ENCODE measurements around the gene SLC35F1.

DNA sequence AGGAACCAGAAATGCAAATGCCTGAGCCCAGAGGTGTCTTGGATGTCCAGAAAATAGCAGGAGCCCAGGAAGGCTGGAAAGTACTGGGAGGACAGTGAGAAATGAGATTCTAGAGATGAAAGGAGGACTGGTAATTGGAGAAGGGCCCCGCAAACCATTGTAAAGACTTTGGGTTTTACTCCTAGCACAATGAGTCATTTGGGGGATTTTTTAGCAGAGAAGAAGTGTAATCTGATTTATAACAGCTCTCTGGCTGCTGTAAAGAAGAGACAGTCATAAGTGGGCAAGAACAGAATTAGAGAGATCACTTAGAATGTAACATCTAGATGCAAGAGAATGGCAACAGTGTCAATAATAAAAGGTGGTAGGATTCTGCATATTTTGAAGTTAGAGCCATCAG, 40.2 kb downstream of the SLC35F1 start:
- TF ChIP-seq, protein P1, sequence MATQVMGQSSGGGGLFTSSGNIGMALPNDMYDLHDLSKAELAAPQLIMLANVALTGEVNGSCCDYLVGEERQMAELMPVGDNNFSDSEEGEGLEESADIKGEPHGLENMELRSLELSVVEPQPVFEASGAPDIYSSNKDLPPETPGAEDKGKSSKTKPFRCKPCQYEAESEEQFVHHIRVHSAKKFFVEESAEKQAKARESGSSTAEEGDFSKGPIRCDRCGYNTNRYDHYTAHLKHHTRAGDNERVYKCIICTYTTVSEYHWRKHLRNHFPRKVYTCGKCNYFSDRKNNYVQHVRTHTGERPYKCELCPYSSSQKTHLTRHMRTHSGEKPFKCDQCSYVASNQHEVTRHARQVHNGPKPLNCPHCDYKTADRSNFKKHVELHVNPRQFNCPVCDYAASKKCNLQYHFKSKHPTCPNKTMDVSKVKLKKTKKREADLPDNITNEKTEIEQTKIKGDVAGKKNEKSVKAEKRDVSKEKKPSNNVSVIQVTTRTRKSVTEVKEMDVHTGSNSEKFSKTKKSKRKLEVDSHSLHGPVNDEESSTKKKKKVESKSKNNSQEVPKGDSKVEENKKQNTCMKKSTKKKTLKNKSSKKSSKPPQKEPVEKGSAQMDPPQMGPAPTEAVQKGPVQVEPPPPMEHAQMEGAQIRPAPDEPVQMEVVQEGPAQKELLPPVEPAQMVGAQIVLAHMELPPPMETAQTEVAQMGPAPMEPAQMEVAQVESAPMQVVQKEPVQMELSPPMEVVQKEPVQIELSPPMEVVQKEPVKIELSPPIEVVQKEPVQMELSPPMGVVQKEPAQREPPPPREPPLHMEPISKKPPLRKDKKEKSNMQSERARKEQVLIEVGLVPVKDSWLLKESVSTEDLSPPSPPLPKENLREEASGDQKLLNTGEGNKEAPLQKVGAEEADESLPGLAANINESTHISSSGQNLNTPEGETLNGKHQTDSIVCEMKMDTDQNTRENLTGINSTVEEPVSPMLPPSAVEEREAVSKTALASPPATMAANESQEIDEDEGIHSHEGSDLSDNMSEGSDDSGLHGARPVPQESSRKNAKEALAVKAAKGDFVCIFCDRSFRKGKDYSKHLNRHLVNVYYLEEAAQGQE (IDR thresholded peaks at IDR 0.05; ENCODE audit: borderline replicate concordance): no peak
- TF ChIP-seq, protein P1 (CRISPR knock-in tag; IDR thresholded peaks at IDR 0.05; ENCODE audit: low read depth): no peak
- TF ChIP-seq MAFK (IDR thresholded peaks at IDR 0.05; ENCODE audit: low read length) (no peak), MCM5 (IDR thresholded peaks at IDR 0.05; ENCODE audit: low read depth) (no peak), SP2 (IDR thresholded peaks at IDR 0.05; ENCODE audit: extremely low read depth, low read depth, low read length, poor library complexity, severe bottlenecking) (no peak), GABPA (tag; conservative IDR thresholded peaks at IDR 0.05; ENCODE audit: low read depth) (no peak), NR2C2 (CRISPR knock-in tag; IDR thresholded peaks at IDR 0.05) (no peak), NR2C2 (tag; IDR thresholded peaks at IDR 0.05) (no peak), NCOA4 (IDR thresholded peaks at IDR 0.05; ENCODE audit: partially characterized antibody) (no peak), KDM4B (IDR thresholded peaks at IDR 0.05; ENCODE audit: borderline replicate concordance in 2 of 2, low read depth in 1 of 2) (no peak), POLR2AphosphoS5 (IDR thresholded peaks at IDR 0.05; ENCODE audit: control insufficient read depth, insufficient read depth, low read depth, low read length) (no peak)
- TF ChIP-seq, protein P2, sequence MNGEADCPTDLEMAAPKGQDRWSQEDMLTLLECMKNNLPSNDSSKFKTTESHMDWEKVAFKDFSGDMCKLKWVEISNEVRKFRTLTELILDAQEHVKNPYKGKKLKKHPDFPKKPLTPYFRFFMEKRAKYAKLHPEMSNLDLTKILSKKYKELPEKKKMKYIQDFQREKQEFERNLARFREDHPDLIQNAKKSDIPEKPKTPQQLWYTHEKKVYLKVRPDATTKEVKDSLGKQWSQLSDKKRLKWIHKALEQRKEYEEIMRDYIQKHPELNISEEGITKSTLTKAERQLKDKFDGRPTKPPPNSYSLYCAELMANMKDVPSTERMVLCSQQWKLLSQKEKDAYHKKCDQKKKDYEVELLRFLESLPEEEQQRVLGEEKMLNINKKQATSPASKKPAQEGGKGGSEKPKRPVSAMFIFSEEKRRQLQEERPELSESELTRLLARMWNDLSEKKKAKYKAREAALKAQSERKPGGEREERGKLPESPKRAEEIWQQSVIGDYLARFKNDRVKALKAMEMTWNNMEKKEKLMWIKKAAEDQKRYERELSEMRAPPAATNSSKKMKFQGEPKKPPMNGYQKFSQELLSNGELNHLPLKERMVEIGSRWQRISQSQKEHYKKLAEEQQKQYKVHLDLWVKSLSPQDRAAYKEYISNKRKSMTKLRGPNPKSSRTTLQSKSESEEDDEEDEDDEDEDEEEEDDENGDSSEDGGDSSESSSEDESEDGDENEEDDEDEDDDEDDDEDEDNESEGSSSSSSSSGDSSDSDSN (IDR thresholded peaks at IDR 0.05; ENCODE audit: borderline replicate concordance in 1 of 2, low read depth in 2 of 2, low read length in 2 of 2): no peak
- TF ChIP-seq, protein P3, sequence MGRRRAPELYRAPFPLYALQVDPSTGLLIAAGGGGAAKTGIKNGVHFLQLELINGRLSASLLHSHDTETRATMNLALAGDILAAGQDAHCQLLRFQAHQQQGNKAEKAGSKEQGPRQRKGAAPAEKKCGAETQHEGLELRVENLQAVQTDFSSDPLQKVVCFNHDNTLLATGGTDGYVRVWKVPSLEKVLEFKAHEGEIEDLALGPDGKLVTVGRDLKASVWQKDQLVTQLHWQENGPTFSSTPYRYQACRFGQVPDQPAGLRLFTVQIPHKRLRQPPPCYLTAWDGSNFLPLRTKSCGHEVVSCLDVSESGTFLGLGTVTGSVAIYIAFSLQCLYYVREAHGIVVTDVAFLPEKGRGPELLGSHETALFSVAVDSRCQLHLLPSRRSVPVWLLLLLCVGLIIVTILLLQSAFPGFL (CRISPR knock-in tag; IDR thresholded peaks at IDR 0.05): no peak
